WTC11 (cell line): Measurements from ENCODE around the gene STXBP5. TPM values are rescaled to one million over a fixed set of nuclear protein-coding genes. Genes with fewer than 3 reads are reported as not detected.

ENCODE experiments used
- ATAC-seq: fragments of 200-7000 bp; cut with Tn5 transposase; 2 replicates; pipeline ENCODE4 v1.10.0; 2021; ENCODE audit warnings: mild to moderate bottlenecking, moderate library complexity
- CTCF ChIA-PET: fragments of 300-600 bp; sonication (Branson Sonifier 250); formaldehyde crosslinking; loops from one replicate; lab custom pipeline; 2021; ENCODE audit warnings: antibody characterized with exemption; lab: Charles Lee
- POLR2A ChIA-PET: fragments of 350-600 bp; sonication (Branson Sonifier 250); formaldehyde crosslinking; loops from one replicate; lab custom pipeline; 2021; ENCODE audit warnings: antibody characterized with exemption; lab: Charles Lee
- DNase-seq: peaks from one replicate; pipeline ENCODE4 v3.0.0; 2021; ENCODE audit warnings: low spot score
- H3K27ac Mint-ChIP-seq: 2 replicates; pipeline ENCODE4 v1.8.0; 2021; ENCODE audit warnings: mixed read lengths
- H3K27me3 Mint-ChIP-seq: 2 replicates; pipeline ENCODE4 v1.8.0; 2021; ENCODE audit warnings: low read depth, mild to moderate bottlenecking, moderate library complexity, mixed read lengths
- H3K36me3 Mint-ChIP-seq: 2 replicates; pipeline ENCODE4 v1.8.0; 2021; ENCODE audit warnings: mixed read lengths
- H3K4me1 Mint-ChIP-seq: 2 replicates; pipeline ENCODE4 v1.8.0; 2022; ENCODE audit warnings: mixed read lengths
- H3K4me3 Mint-ChIP-seq: 2 replicates; pipeline ENCODE4 v1.8.0; 2021; ENCODE audit warnings: mild to moderate bottlenecking, moderate library complexity, mixed read lengths
- H3K9me3 Mint-ChIP-seq: 2 replicates; pipeline ENCODE4 v1.8.0; 2021; ENCODE audit warnings: mixed read lengths
- ATF1 ChIP-seq: sonication (generic); formaldehyde crosslinking; IDR thresholded peaks from 2 replicates; pipeline ENCODE4 v1.8.1; 2023; ENCODE audit warnings: mild to moderate bottlenecking, moderate library complexity, missing genetic modification reagents
- CREB1 ChIP-seq: sonication (generic); formaldehyde crosslinking; IDR thresholded peaks from 2 replicates; pipeline ENCODE4 v1.8.0; 2023; ENCODE audit warnings: mild to moderate bottlenecking, missing genetic modification reagents
- GABPB1 ChIP-seq: sonication (generic); formaldehyde crosslinking; IDR thresholded peaks from 2 replicates; pipeline ENCODE4 v1.8.1; 2023; ENCODE audit warnings: mild to moderate bottlenecking, missing genetic modification reagents
- GRHL2 ChIP-seq: fragments of 250-450 bp; sonication (Bioruptor Pico); IDR thresholded peaks from 2 replicates; pipeline ENCODE4 v1.8.0; 2022; ENCODE audit warnings: mild to moderate bottlenecking, moderate library complexity; ENCODE audit not compliant: insufficient replicate concordance, severe bottlenecking
- GTF2I ChIP-seq: fragments of 250-450 bp; sonication (Bioruptor Pico); conservative IDR thresholded peaks from 2 replicates; pipeline ENCODE4 v1.4.0; 2021; ENCODE audit warnings: mild to moderate bottlenecking
- HMGA2 ChIP-seq: fragments of 250-450 bp; sonication (Bioruptor Pico); IDR thresholded peaks from 2 replicates; pipeline ENCODE4 v1.4.0; 2021; ENCODE audit warnings: mild to moderate bottlenecking, moderate library complexity
- JUN ChIP-seq: sonication (generic); formaldehyde crosslinking; IDR thresholded peaks from 2 replicates; pipeline ENCODE4 v1.8.0; 2023; ENCODE audit warnings: mild to moderate bottlenecking, missing genetic modification reagents
- MYBL2 ChIP-seq: sonication (generic); formaldehyde crosslinking; IDR thresholded peaks from 2 replicates; pipeline ENCODE4 v1.8.1; 2023; ENCODE audit warnings: mild to moderate bottlenecking, moderate library complexity, missing genetic modification reagents
- NFE2L1 ChIP-seq: sonication (generic); formaldehyde crosslinking; IDR thresholded peaks from 2 replicates; pipeline ENCODE4 v1.8.1; 2023; ENCODE audit warnings: missing genetic modification reagents
- PRRX2 ChIP-seq: fragments of 250-450 bp; sonication (Bioruptor Pico); IDR thresholded peaks from 2 replicates; pipeline ENCODE4 v1.8.0; 2021; ENCODE audit warnings: mild to moderate bottlenecking
- RORB ChIP-seq: fragments of 250-450 bp; sonication (Bioruptor Pico); IDR thresholded peaks from 2 replicates; pipeline ENCODE4 v1.9.0; 2021; ENCODE audit warnings: mild to moderate bottlenecking
- SMAD3 ChIP-seq: sonication (generic); formaldehyde crosslinking; IDR thresholded peaks from 2 replicates; pipeline ENCODE4 v1.8.0; 2022; ENCODE audit warnings: missing genetic modification reagents, mild to moderate bottlenecking, borderline replicate concordance
- TEAD4 ChIP-seq: sonication (generic); formaldehyde crosslinking; IDR thresholded peaks from 2 replicates; pipeline ENCODE4 v1.8.0; 2022; ENCODE audit warnings: mild to moderate bottlenecking, missing genetic modification reagents
- TP53 ChIP-seq: sonication (generic); formaldehyde crosslinking; IDR thresholded peaks from 2 replicates; pipeline ENCODE4 v1.8.1; 2023; ENCODE audit warnings: mild to moderate bottlenecking, missing genetic modification reagents
- ZNF219 ChIP-seq: sonication (generic); formaldehyde crosslinking; IDR thresholded peaks from 2 replicates; pipeline ENCODE4 v1.8.0; 2023; ENCODE audit warnings: missing genetic modification reagents, mild to moderate bottlenecking, borderline replicate concordance
- ZNF416 ChIP-seq: fragments of 250-450 bp; sonication (Bioruptor Pico); IDR thresholded peaks from 2 replicates; pipeline ENCODE4 v1.9.0; 2021; ENCODE audit warnings: mild to moderate bottlenecking, inconsistent platforms
- ZNF671 ChIP-seq: fragments of 250-450 bp; sonication (Bioruptor Pico); IDR thresholded peaks from 2 replicates; pipeline ENCODE4 v1.8.0; 2021; ENCODE audit warnings: mild to moderate bottlenecking
- total RNA-seq: library from RNA; stranded (reverse); gene quantifications from 3 replicates; pipeline ENCODE4 v1.2.3, GENCODE V29; 2021
- TF ChIP-seq, protein P1 (sequence below): fragments of 200-600 bp; IDR thresholded peaks from 2 replicates; pipeline ENCODE4 v1.8.0; 2022; ENCODE audit warnings: antibody characterized with exemption
- TF ChIP-seq, protein P2 (sequence below): sonication (generic); formaldehyde crosslinking; IDR thresholded peaks from 2 replicates; pipeline ENCODE4 v1.8.1; 2022; ENCODE audit warnings: mild to moderate bottlenecking, moderate library complexity, missing genetic modification reagents
- TF ChIP-seq, protein P3 (sequence below): fragments of 250-450 bp; sonication (Bioruptor Pico); IDR thresholded peaks from 2 replicates; pipeline ENCODE4 v1.9.0; 2021; ENCODE audit warnings: moderate library complexity, mild to moderate bottlenecking, inconsistent platforms, borderline replicate concordance
- TF ChIP-seq, protein P4 (sequence below): sonication (generic); formaldehyde crosslinking; IDR thresholded peaks from 2 replicates; pipeline ENCODE4 v1.8.1; 2023; ENCODE audit warnings: mild to moderate bottlenecking, missing genetic modification reagents
- TF ChIP-seq, protein P5 (sequence below): sonication (generic); formaldehyde crosslinking; IDR thresholded peaks from 2 replicates; pipeline ENCODE4 v1.8.1; 2022; ENCODE audit warnings: low read depth, missing genetic modification reagents, borderline replicate concordance
- TF ChIP-seq, protein P6 (sequence below): sonication (generic); formaldehyde crosslinking; IDR thresholded peaks from 2 replicates; pipeline ENCODE4 v1.8.1; 2023; ENCODE audit warnings: mild to moderate bottlenecking, missing genetic modification reagents
- TF ChIP-seq, protein P7 (sequence below): sonication (generic); formaldehyde crosslinking; conservative IDR thresholded peaks from 2 replicates; pipeline ENCODE4 v1.8.1; 2023; ENCODE audit warnings: mild to moderate bottlenecking, low read depth, missing genetic modification reagents, moderate library complexity

STXBP5 gene
- total RNA-seq, 1 experiment from 2014 or later, result 13.2 TPM

DNA sequence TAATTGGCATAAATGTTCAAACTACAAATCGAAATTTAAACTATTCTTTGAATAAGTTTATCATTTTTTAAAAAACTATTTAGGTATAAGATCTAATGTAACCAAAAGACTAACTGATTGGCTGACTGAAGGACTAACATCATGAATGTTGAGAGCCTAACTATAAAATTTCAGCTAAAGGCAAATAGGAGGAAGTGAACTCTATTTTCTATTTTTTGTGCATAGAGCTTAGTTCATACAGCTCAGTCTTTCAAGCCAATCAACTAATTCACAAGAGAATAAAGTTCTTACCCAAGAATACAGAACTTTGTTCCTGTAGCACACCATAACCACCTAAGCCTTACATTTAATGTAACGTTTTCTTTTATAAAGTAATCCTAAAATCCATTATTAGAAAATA lies 46.3 kb upstream of the STXBP5 start:
- TF ChIP-seq, protein P1, sequence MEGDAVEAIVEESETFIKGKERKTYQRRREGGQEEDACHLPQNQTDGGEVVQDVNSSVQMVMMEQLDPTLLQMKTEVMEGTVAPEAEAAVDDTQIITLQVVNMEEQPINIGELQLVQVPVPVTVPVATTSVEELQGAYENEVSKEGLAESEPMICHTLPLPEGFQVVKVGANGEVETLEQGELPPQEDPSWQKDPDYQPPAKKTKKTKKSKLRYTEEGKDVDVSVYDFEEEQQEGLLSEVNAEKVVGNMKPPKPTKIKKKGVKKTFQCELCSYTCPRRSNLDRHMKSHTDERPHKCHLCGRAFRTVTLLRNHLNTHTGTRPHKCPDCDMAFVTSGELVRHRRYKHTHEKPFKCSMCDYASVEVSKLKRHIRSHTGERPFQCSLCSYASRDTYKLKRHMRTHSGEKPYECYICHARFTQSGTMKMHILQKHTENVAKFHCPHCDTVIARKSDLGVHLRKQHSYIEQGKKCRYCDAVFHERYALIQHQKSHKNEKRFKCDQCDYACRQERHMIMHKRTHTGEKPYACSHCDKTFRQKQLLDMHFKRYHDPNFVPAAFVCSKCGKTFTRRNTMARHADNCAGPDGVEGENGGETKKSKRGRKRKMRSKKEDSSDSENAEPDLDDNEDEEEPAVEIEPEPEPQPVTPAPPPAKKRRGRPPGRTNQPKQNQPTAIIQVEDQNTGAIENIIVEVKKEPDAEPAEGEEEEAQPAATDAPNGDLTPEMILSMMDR, result no peak
- no peak for TF ChIP-seq HMGA2
- no peak for TF ChIP-seq TEAD4 (CRISPR knock-in tag)
- TF ChIP-seq, protein P2, sequence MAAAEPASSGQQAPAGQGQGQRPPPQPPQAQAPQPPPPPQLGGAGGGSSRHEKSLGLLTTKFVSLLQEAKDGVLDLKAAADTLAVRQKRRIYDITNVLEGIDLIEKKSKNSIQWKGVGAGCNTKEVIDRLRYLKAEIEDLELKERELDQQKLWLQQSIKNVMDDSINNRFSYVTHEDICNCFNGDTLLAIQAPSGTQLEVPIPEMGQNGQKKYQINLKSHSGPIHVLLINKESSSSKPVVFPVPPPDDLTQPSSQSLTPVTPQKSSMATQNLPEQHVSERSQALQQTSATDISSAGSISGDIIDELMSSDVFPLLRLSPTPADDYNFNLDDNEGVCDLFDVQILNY (CRISPR knock-in tag), result no peak
- no peak for TF ChIP-seq PRRX2 (CRISPR knock-in tag)
- TF ChIP-seq GTF2I (CRISPR knock-in tag), result no peak
- no peak for TF ChIP-seq ZNF416 (CRISPR knock-in tag)
- TF ChIP-seq NFE2L1 (CRISPR knock-in tag), result no peak
- TF ChIP-seq, protein P3, sequence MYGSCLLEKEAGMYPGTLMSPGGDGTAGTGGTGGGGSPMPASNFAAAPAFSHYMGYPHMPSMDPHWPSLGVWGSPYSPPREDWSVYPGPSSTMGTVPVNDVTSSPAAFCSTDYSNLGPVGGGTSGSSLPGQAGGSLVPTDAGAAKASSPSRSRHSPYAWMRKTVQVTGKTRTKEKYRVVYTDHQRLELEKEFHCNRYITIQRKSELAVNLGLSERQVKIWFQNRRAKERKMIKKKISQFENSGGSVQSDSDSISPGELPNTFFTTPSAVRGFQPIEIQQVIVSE (CRISPR knock-in tag), result no peak
- TF ChIP-seq TP53 (CRISPR knock-in tag), result no peak
- peaks cover 5% of the 10 kb centered on the region for H3K4me1 Mint-ChIP-seq
- H3K4me3 Mint-ChIP-seq, result no peak overlapping the region
- DNase-seq, result no peak
- H3K27ac Mint-ChIP-seq, result no peak overlapping the region
- 0 out of 2 replicates have a peak, but pooled peaks cover 3% of the 10 kb centered on the region for H3K9me3 Mint-ChIP-seq
- ChIA-PET POLR2A (no interaction called here), CTCF (no interaction called here)
- H3K36me3 Mint-ChIP-seq, result no peaks in the 10 kb centered on the region
- no peak for ATAC-seq
- no peaks in the 10 kb centered on the region for H3K27me3 Mint-ChIP-seq

DNA sequence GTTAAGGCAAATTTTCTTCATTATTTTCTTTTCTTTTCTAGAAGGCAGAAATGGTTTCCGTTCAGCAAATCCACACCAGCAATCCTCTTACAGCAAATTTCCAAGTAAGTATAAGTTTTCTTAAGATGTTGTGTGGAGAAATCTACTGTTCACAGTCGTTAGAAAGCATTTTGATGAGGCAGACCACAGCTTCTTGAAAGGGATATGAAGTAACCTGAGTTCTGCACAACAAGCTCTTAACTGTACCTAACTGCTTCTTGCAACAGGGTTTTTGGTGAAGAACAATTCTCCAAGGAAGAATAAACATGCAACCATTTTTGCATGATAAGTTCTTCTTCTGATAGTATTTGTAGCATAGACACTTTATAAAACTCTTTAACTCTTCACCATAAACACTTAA lies 45.3 kb upstream of the STXBP5 start:
- no peak for ATAC-seq
- Mint-ChIP-seq H3K9me3 (peaks cover 9% of the 10 kb centered on the region), H3K27ac (no peak overlapping the region), H3K27me3 (no peaks in the 10 kb centered on the region), H3K36me3 (no peaks in the 10 kb centered on the region), H3K4me3 (no peak overlapping the region), H3K4me1 (peaks cover 5% of the 10 kb centered on the region)
- POLR2A ChIA-PET, result no interaction called here
- CTCF ChIA-PET, result no interaction called here
- DNase-seq, result no peak
- TF ChIP-seq, protein P4, sequence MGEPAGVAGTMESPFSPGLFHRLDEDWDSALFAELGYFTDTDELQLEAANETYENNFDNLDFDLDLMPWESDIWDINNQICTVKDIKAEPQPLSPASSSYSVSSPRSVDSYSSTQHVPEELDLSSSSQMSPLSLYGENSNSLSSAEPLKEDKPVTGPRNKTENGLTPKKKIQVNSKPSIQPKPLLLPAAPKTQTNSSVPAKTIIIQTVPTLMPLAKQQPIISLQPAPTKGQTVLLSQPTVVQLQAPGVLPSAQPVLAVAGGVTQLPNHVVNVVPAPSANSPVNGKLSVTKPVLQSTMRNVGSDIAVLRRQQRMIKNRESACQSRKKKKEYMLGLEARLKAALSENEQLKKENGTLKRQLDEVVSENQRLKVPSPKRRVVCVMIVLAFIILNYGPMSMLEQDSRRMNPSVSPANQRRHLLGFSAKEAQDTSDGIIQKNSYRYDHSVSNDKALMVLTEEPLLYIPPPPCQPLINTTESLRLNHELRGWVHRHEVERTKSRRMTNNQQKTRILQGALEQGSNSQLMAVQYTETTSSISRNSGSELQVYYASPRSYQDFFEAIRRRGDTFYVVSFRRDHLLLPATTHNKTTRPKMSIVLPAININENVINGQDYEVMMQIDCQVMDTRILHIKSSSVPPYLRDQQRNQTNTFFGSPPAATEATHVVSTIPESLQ, result no peak
- TF ChIP-seq, protein P5, sequence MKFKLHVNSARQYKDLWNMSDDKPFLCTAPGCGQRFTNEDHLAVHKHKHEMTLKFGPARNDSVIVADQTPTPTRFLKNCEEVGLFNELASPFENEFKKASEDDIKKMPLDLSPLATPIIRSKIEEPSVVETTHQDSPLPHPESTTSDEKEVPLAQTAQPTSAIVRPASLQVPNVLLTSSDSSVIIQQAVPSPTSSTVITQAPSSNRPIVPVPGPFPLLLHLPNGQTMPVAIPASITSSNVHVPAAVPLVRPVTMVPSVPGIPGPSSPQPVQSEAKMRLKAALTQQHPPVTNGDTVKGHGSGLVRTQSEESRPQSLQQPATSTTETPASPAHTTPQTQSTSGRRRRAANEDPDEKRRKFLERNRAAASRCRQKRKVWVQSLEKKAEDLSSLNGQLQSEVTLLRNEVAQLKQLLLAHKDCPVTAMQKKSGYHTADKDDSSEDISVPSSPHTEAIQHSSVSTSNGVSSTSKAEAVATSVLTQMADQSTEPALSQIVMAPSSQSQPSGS (CRISPR knock-in tag), result no peak
- TF ChIP-seq SMAD3 (CRISPR knock-in tag) (no peak), RORB (no peak), ZNF416 (CRISPR knock-in tag) (no peak), CREB1 (CRISPR knock-in tag) (no peak), GABPB1 (no peak), TP53 (CRISPR knock-in tag) (no peak), ATF1 (CRISPR knock-in tag) (no peak), MYBL2 (CRISPR knock-in tag) (no peak), ZNF219 (CRISPR knock-in tag) (no peak), GRHL2 (CRISPR knock-in tag) (no peak), ZNF671 (CRISPR knock-in tag) (no peak), JUN (CRISPR knock-in tag) (no peak)
- TF ChIP-seq, protein P6, sequence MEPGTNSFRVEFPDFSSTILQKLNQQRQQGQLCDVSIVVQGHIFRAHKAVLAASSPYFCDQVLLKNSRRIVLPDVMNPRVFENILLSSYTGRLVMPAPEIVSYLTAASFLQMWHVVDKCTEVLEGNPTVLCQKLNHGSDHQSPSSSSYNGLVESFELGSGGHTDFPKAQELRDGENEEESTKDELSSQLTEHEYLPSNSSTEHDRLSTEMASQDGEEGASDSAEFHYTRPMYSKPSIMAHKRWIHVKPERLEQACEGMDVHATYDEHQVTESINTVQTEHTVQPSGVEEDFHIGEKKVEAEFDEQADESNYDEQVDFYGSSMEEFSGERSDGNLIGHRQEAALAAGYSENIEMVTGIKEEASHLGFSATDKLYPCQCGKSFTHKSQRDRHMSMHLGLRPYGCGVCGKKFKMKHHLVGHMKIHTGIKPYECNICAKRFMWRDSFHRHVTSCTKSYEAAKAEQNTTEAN (CRISPR knock-in tag), result no peak
- TF ChIP-seq, protein P7, sequence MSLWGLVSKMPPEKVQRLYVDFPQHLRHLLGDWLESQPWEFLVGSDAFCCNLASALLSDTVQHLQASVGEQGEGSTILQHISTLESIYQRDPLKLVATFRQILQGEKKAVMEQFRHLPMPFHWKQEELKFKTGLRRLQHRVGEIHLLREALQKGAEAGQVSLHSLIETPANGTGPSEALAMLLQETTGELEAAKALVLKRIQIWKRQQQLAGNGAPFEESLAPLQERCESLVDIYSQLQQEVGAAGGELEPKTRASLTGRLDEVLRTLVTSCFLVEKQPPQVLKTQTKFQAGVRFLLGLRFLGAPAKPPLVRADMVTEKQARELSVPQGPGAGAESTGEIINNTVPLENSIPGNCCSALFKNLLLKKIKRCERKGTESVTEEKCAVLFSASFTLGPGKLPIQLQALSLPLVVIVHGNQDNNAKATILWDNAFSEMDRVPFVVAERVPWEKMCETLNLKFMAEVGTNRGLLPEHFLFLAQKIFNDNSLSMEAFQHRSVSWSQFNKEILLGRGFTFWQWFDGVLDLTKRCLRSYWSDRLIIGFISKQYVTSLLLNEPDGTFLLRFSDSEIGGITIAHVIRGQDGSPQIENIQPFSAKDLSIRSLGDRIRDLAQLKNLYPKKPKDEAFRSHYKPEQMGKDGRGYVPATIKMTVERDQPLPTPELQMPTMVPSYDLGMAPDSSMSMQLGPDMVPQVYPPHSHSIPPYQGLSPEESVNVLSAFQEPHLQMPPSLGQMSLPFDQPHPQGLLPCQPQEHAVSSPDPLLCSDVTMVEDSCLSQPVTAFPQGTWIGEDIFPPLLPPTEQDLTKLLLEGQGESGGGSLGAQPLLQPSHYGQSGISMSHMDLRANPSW (CRISPR knock-in tag), result no peak
- TF ChIP-seq, protein P2 (CRISPR knock-in tag), result no peak
